Neural crest cell (in vitro differentiated cells): ENCODE results near the gene GTPBP6. TPM values are rescaled to one million over a fixed set of nuclear protein-coding genes. Genes with fewer than 3 reads are reported as not detected.
"Not testable (repeated sequence)": the region's sequence is repeated elsewhere in the genome, so short reads cannot be mapped to it uniquely, and the experiment has no call there.

Source experiments
- DNase-seq: peaks from one replicate; pipeline ENCODE4 v3.0.0; 2021; ENCODE audit warnings: low read depth, mixed read lengths, low spot score
- H3K27ac Mint-ChIP-seq: one replicate; pipeline ENCODE4 v1.8.0; 2021; ENCODE audit warnings: mild to moderate bottlenecking, mixed read lengths; ENCODE audit not compliant: unreplicated experiment
- H3K27me3 Mint-ChIP-seq: 2 replicates; pipeline ENCODE4 v1.8.0; 2021; ENCODE audit warnings: low read depth, mild to moderate bottlenecking, mixed read lengths
- H3K36me3 Mint-ChIP-seq: 2 replicates; pipeline ENCODE4 v1.8.0; 2021; ENCODE audit warnings: low read depth, mild to moderate bottlenecking, mixed read lengths
- H3K4me1 Mint-ChIP-seq: 2 replicates; pipeline ENCODE4 v1.8.0; 2021; ENCODE audit warnings: mixed read lengths
- H3K4me3 Mint-ChIP-seq: one replicate; pipeline ENCODE4 v1.8.0; 2021; ENCODE audit warnings: mild to moderate bottlenecking, mixed read lengths
- H3K9me3 Mint-ChIP-seq: 2 replicates; pipeline ENCODE4 v1.8.0; 2021; ENCODE audit warnings: mixed read lengths
- total RNA-seq: library from RNA; stranded (reverse); gene quantifications from 2 replicates; pipeline ENCODE4 v1.2.1, GENCODE V29; 2021
- TF ChIP-seq, protein P1 (sequence below): fragments of 200-600 bp; sonication (generic); conservative IDR thresholded peaks from 2 replicates; pipeline ENCODE4 v1.5.0; 2021; ENCODE audit warnings: antibody characterized with exemption, mild to moderate bottlenecking

The GTPBP6 gene
- total RNA-seq, 1 donor from 2014 or later, result 81.9 TPM

GRCh38 chrX:332916-333610 is 14.5 kb upstream of the GTPBP6 start:
- Mint-ChIP-seq H3K4me1 (no peaks in the 10 kb centered on the region), H3K36me3 (peaks cover 20% of the 10 kb centered on the region), H3K27ac (no peak overlapping the region), H3K9me3 (no peaks in the 10 kb centered on the region), H3K27me3 (no peaks in the 10 kb centered on the region), H3K4me3 (no peak overlapping the region)
- TF ChIP-seq, protein P1, sequence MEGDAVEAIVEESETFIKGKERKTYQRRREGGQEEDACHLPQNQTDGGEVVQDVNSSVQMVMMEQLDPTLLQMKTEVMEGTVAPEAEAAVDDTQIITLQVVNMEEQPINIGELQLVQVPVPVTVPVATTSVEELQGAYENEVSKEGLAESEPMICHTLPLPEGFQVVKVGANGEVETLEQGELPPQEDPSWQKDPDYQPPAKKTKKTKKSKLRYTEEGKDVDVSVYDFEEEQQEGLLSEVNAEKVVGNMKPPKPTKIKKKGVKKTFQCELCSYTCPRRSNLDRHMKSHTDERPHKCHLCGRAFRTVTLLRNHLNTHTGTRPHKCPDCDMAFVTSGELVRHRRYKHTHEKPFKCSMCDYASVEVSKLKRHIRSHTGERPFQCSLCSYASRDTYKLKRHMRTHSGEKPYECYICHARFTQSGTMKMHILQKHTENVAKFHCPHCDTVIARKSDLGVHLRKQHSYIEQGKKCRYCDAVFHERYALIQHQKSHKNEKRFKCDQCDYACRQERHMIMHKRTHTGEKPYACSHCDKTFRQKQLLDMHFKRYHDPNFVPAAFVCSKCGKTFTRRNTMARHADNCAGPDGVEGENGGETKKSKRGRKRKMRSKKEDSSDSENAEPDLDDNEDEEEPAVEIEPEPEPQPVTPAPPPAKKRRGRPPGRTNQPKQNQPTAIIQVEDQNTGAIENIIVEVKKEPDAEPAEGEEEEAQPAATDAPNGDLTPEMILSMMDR, result no peak
- DNase-seq, result no peak

- TF ChIP-seq, protein P1, result no peak
- H3K9me3 Mint-ChIP-seq, result no peaks in the 10 kb centered on the region
- no peaks in the 10 kb centered on the region for H3K27me3 Mint-ChIP-seq
- DNase-seq, result no peak
- no peaks in the 10 kb centered on the region for H3K4me1 Mint-ChIP-seq
- H3K27ac Mint-ChIP-seq, result no peak overlapping the region
- no peak overlapping the region for H3K4me3 Mint-ChIP-seq
- peaks cover 15% of the 10 kb centered on the region for H3K36me3 Mint-ChIP-seq
These were observed 13.9 kb upstream of the GTPBP6 start for GRCh38 chrX:332496-332860.

DNA sequence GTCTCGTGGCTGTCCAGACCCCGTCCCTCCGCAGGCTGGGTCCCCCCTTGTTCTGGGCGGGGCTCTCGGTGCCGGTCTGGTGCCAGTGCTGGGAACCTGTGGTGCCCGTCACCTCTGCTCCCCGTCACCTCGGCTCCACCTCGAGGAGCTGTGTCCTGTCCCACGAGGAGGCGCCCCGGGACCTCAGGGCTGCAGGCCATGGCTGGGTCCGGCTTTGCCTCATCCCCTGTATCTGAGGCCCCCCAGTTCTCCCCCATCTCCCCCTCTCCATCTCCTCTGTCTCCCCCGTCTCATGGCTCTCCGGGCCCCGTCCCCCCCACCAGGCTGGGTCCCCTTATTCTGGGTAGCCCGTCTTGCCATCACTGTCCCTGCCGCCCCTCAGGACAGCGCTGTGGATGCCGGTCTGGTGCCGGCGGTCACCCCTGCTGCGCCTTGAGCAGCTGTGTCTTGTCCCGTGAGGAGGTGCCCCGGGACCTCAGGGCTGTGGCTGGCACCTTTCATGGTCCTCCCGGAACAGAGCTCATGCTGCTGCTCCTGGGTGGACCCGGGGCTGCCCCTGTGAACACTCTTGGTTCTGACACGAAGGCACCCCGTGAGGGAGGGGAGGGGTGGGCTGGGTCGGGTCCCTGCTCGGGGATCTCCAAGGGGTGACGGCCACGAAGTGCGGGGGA is 13.4 kb upstream of the GTPBP6 start:
- no peak overlapping the region for H3K27ac Mint-ChIP-seq
- peaks cover 10% of the 10 kb centered on the region for H3K36me3 Mint-ChIP-seq
- no peak for DNase-seq
- peak overlapping the region; percentile 56 for H3K4me3 Mint-ChIP-seq
- TF ChIP-seq, protein P1, result no peak
- H3K4me1 Mint-ChIP-seq, result no peaks in the 10 kb centered on the region
- no peaks in the 10 kb centered on the region for H3K9me3 Mint-ChIP-seq
- H3K27me3 Mint-ChIP-seq, result peaks cover 4% of the 10 kb centered on the region

DNA sequence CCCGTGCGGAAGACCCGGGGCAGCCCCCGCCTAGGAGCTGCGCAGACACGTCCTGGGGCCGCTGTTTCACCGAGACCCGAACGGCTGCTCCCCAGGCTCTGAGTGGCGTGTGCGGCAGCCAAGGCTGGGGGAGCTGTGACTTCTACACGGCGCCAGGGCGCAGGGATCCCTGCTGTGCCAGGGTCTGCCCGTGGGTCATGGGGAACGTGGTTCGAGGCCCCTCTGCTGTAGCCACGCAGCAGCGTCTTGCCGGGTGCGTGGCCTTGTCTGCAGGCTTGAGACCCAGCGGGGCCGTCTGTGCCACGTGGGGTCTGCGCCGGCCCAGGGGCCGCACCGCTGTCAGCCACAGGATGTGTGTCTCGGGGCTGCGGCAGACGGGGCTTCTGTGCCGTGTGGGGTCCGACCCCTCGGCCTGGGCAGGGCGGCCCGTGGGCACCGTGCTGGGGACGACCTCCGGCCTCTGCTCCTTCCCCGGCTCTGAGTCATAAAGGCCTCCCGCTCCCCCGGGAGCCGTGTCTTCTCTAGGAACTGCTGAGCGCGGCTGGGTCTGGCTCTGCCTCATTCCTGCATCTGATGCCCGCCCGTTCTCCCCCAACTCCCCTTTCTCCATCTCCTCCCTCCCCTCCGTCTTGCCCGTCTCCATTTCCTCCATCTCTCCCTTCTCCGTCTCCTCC is 12.7 kb upstream of the GTPBP6 start:
- TF ChIP-seq, protein P1, result no peak
- H3K36me3 Mint-ChIP-seq, result peaks cover 5% of the 10 kb centered on the region
- H3K9me3 Mint-ChIP-seq, result no peaks in the 10 kb centered on the region

GRCh38 chrX:330726-331150 is 12.1 kb upstream of the GTPBP6 start:
- TF ChIP-seq, protein P1, result no peak
- H3K4me3 Mint-ChIP-seq, result no peak overlapping the region
- no peaks in the 10 kb centered on the region for H3K9me3 Mint-ChIP-seq
- H3K27me3 Mint-ChIP-seq, result peaks cover 7% of the 10 kb centered on the region
- H3K4me1 Mint-ChIP-seq, result no peaks in the 10 kb centered on the region
- no peak overlapping the region for H3K27ac Mint-ChIP-seq
- no peak for DNase-seq
- peaks cover 2% of the 10 kb centered on the region for H3K36me3 Mint-ChIP-seq

More for the DNA sequence above, 12.7 kb upstream of the GTPBP6 start:
- peaks cover 7% of the 10 kb centered on the region for H3K27me3 Mint-ChIP-seq
- no peaks in the 10 kb centered on the region for H3K4me1 Mint-ChIP-seq
- H3K4me3 Mint-ChIP-seq, result peak overlapping the region; percentile 56
- DNase-seq, result no peak
- peak overlapping the region; percentile 43 for H3K27ac Mint-ChIP-seq

DNA sequence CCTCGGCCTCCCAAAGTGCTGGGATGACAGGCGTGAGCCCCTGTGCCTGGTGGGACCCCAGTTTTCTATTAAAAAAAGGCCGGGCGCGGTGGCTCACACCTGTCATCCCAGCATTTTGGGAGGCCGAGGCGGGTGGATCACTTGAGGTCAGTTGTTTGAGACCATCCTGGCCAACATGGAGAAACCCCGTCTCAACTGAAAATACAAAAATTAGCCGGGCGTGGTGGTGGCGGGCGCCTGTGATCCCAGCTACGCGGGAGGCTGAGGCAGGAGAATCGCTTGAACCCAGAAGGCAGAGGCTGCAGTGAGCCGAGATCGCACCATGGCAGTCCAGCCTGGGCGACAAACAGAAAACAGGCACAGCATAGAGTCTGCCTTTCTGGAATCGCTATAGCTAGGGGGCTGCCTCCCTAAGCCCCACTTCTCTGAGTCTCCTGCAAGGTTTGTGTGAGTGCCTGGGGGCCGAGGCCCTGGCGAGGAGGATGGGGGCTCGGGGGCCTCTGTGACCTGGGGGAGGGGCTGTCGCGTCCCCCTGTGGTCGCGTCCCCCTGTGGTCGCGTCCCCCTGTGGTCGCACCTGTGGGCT is 11.6 kb upstream of the GTPBP6 start:
- not testable (repeated sequence) for H3K4me3 Mint-ChIP-seq, H3K27me3 Mint-ChIP-seq, H3K36me3 Mint-ChIP-seq, H3K4me1 Mint-ChIP-seq, H3K9me3 Mint-ChIP-seq, H3K27ac Mint-ChIP-seq, DNase-seq
